HEK293 (cell line): ENCODE data around the gene ZNF337.

Source experiments
- CTCF ChIA-PET: fragments of 350-600 bp; formaldehyde crosslinking; extraction: SDS; loops from one replicate; lab custom pipeline; 2021; ENCODE audit warnings: antibody characterized with exemption; lab: Yijun Ruan, JAX
- POLR2A ChIA-PET: fragments of 300-600 bp; formaldehyde crosslinking; extraction: SDS; loops from one replicate; lab custom pipeline; 2020; ENCODE audit warnings: antibody characterized with exemption, inconsistent platforms; lab: Yijun Ruan, JAX
- H3K27ac ChIP-seq: fragments of 200-500 bp; sonication (Bioruptor generic); 2 replicates; pipeline ENCODE4 v1.5.1; 2014; ENCODE audit warnings: low read depth, low read length, control low read depth, inconsistent platforms; ENCODE audit errors: extremely low read depth
- H3K36me3 ChIP-seq, 2 experiments: fragments of 200-500 bp in 1 of 2; sonication (Bioruptor generic) in 1 of 2; 1 replicate in 1 of 2; 2 replicates in 1 of 2; pipeline ENCODE4 v1.5.1; 2014 to 2017; ENCODE audit warnings: inconsistent platforms in 2 of 2, low read length in 2 of 2; ENCODE audit not compliant: control insufficient read depth in 2 of 2, insufficient read depth in 1 of 2
- H3K4me1 ChIP-seq: fragments of 200-500 bp; sonication (Bioruptor generic); 2 replicates; pipeline ENCODE4 v1.5.1; 2014; ENCODE audit warnings: mild to moderate bottlenecking, low read length, inconsistent platforms; ENCODE audit not compliant: control insufficient read depth, insufficient read depth
- H3K4me3 ChIP-seq: 2 replicates; pipeline ENCODE4 v1.5.1; 2011; ENCODE audit warnings: low read depth, mild to moderate bottlenecking, control low read depth, low read length, moderate library complexity
- H3K9me3 ChIP-seq: fragments of 200-500 bp; sonication (Bioruptor generic); 2 replicates; pipeline ENCODE4 v1.5.1; 2014; ENCODE audit warnings: low read depth, low read length, inconsistent platforms; ENCODE audit not compliant: control insufficient read depth, insufficient read depth
- GLIS1 ChIP-seq: fragments of 450-650 bp; formaldehyde crosslinking; IDR thresholded peaks from 2 replicates; pipeline ENCODE4 v1.5.1; 2016; ENCODE audit warnings: missing biosample characterization, missing genetic modification characterization
- HOXD13 ChIP-seq: sonication (generic); formaldehyde crosslinking; IDR thresholded peaks from 2 replicates; pipeline ENCODE4 v1.8.0; 2022; ENCODE audit warnings: missing genetic modification reagents, borderline replicate concordance
- SETDB1 ChIP-seq: IDR thresholded peaks from one replicate; pipeline ENCODE4 v1.6.1; 2017; ENCODE audit warnings: mild to moderate bottlenecking, low read length, moderate library complexity, mixed read lengths; ENCODE audit not compliant: insufficient read length
- ZNF24 ChIP-seq: fragments of 450-650 bp; formaldehyde crosslinking; IDR thresholded peaks from 2 replicates; pipeline ENCODE4 v1.5.1; 2016; ENCODE audit warnings: missing biosample characterization, missing genetic modification characterization
- ZNF302 ChIP-seq: fragments of 450-650 bp; formaldehyde crosslinking; IDR thresholded peaks from 2 replicates; pipeline ENCODE4 v1.5.1; 2016; ENCODE audit warnings: missing biosample characterization, missing genetic modification characterization, low read depth
- ZNF354C ChIP-seq: fragments of 450-650 bp; formaldehyde crosslinking; IDR thresholded peaks from 2 replicates; pipeline ENCODE4 v1.5.1; 2016; ENCODE audit warnings: missing biosample characterization, missing genetic modification characterization, low read depth, borderline replicate concordance
- ZNF510 ChIP-seq: fragments of 450-650 bp; formaldehyde crosslinking; IDR thresholded peaks from 2 replicates; pipeline ENCODE4 v1.5.1; 2018; ENCODE audit warnings: mild to moderate bottlenecking, missing genetic modification characterization, missing biosample characterization; ENCODE audit not compliant: insufficient replicate concordance
- ZNF555 ChIP-seq: fragments of 450-650 bp; formaldehyde crosslinking; conservative IDR thresholded peaks from 2 replicates; pipeline ENCODE4 v1.5.1; 2017; ENCODE audit warnings: missing biosample characterization, mild to moderate bottlenecking, missing genetic modification characterization, inconsistent platforms
- ZNF600 ChIP-seq: fragments of 450-650 bp; formaldehyde crosslinking; IDR thresholded peaks from 2 replicates; pipeline ENCODE4 v1.5.1; 2016; ENCODE audit warnings: missing biosample characterization, missing genetic modification characterization
- ZNF654 ChIP-seq: fragments of 450-650 bp; formaldehyde crosslinking; IDR thresholded peaks from 2 replicates; pipeline ENCODE4 v1.5.1; 2016; ENCODE audit warnings: low read depth, missing biosample characterization, missing genetic modification characterization
- ZNF658 ChIP-seq: fragments of 450-650 bp; formaldehyde crosslinking; IDR thresholded peaks from 2 replicates; pipeline ENCODE4; 2016; ENCODE audit warnings: missing biosample characterization, missing genetic modification characterization
- ZNF664 ChIP-seq: fragments of 450-650 bp; formaldehyde crosslinking; IDR thresholded peaks from 2 replicates; pipeline ENCODE4 v1.5.1; 2016; ENCODE audit warnings: missing biosample characterization, missing genetic modification characterization
- ZNF701 ChIP-seq: fragments of 450-650 bp; formaldehyde crosslinking; IDR thresholded peaks from 2 replicates; pipeline ENCODE4 v1.5.1; 2016; ENCODE audit warnings: missing biosample characterization, missing genetic modification characterization
- ZNF791 ChIP-seq: fragments of 450-650 bp; formaldehyde crosslinking; IDR thresholded peaks from 2 replicates; pipeline ENCODE4 v1.5.1; 2016; ENCODE audit warnings: missing biosample characterization, missing genetic modification characterization
- TF ChIP-seq, protein P1 (sequence below): fragments of 450-650 bp; formaldehyde crosslinking; conservative IDR thresholded peaks from 2 replicates; pipeline ENCODE4 v1.5.1; 2016; ENCODE audit warnings: low read depth, missing biosample characterization, missing genetic modification characterization
- TF ChIP-seq, protein P2 (sequence below): fragments of 450-650 bp; formaldehyde crosslinking; IDR thresholded peaks from 2 replicates; pipeline ENCODE4 v1.5.1; 2016; ENCODE audit warnings: missing biosample characterization, missing genetic modification characterization
- TF ChIP-seq, protein P3 (sequence below): fragments of 450-650 bp; formaldehyde crosslinking; IDR thresholded peaks from 2 replicates; pipeline ENCODE4 v1.5.1; 2016; ENCODE audit warnings: missing biosample characterization, missing genetic modification characterization
- TF ChIP-seq, protein P4 (sequence below): fragments of 450-650 bp; formaldehyde crosslinking; IDR thresholded peaks from 2 replicates; pipeline ENCODE4 v1.5.0; 2017; ENCODE audit warnings: missing biosample characterization, missing genetic modification characterization, borderline replicate concordance

Gene ZNF337

DNA sequence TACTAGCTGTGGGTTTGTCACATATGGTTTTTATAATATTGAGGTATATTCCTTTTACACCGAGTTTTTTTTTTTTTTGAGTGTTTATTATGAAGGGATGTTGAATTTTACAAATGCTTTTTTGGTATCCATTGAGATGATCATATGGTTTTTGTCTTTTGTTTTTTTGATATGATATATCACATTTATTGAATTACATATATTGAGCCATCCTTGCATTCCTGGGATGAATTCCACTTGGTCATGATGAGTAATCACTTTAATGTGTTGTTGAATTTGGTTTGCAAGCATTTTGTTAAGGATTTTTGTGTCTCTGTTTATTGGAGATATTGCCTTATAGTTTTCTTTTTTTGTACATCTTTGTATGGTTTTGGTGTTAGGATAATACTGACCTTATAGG lies 3.3 kb upstream of the ZNF337 start:
- ChIA-PET POLR2A (no interaction called here), CTCF (interaction anchor here (0.7 kb wide), 1 partner anchor 464 kb away, joined by 3 read pairs; no protein-coding TSS in a partner anchor)
- H3K9me3 ChIP-seq = no peaks in the 10 kb centered on the region
- no peaks in the 10 kb centered on the region for H3K4me1 ChIP-seq
- no peaks in the 10 kb centered on the region for H3K36me3 ChIP-seq
- TF ChIP-seq HOXD13 = no peak
- peak; percentile 62 for TF ChIP-seq SETDB1
- TF ChIP-seq ZNF510 (tag by site-specific recombination) = no peak
- TF ChIP-seq GLIS1 (tag by site-specific recombination) = no peak
- TF ChIP-seq ZNF555 = no peak
- no peak for TF ChIP-seq ZNF600 (tag by site-specific recombination)
- no peak for TF ChIP-seq ZNF658 (tag by site-specific recombination)
- no peak for TF ChIP-seq ZNF701
- no peak overlapping the region for H3K27ac ChIP-seq
- no peak overlapping the region for H3K4me3 ChIP-seq

DNA sequence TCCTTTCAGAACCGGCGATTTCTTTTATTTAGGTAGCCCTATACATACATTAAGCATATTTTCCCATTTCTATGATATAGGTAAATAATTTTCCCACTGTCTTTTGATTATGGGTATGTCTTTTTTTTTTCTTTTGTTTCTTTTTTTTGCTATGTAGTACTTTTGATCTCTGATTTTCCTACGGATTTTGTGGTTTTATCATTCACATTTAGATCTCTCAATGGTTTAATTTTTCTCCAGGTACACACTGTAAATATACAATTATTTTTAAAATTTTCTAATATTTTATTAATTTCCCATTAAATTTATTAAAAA lies 436 bp upstream of the ZNF337 start:
- POLR2A ChIA-PET = no interaction called here
- no peaks in the 10 kb centered on the region for H3K9me3 ChIP-seq
- peak overlapping the region; percentile 98 for H3K4me3 ChIP-seq
- no peaks in the 10 kb centered on the region for H3K4me1 ChIP-seq
- TF ChIP-seq, protein P1, sequence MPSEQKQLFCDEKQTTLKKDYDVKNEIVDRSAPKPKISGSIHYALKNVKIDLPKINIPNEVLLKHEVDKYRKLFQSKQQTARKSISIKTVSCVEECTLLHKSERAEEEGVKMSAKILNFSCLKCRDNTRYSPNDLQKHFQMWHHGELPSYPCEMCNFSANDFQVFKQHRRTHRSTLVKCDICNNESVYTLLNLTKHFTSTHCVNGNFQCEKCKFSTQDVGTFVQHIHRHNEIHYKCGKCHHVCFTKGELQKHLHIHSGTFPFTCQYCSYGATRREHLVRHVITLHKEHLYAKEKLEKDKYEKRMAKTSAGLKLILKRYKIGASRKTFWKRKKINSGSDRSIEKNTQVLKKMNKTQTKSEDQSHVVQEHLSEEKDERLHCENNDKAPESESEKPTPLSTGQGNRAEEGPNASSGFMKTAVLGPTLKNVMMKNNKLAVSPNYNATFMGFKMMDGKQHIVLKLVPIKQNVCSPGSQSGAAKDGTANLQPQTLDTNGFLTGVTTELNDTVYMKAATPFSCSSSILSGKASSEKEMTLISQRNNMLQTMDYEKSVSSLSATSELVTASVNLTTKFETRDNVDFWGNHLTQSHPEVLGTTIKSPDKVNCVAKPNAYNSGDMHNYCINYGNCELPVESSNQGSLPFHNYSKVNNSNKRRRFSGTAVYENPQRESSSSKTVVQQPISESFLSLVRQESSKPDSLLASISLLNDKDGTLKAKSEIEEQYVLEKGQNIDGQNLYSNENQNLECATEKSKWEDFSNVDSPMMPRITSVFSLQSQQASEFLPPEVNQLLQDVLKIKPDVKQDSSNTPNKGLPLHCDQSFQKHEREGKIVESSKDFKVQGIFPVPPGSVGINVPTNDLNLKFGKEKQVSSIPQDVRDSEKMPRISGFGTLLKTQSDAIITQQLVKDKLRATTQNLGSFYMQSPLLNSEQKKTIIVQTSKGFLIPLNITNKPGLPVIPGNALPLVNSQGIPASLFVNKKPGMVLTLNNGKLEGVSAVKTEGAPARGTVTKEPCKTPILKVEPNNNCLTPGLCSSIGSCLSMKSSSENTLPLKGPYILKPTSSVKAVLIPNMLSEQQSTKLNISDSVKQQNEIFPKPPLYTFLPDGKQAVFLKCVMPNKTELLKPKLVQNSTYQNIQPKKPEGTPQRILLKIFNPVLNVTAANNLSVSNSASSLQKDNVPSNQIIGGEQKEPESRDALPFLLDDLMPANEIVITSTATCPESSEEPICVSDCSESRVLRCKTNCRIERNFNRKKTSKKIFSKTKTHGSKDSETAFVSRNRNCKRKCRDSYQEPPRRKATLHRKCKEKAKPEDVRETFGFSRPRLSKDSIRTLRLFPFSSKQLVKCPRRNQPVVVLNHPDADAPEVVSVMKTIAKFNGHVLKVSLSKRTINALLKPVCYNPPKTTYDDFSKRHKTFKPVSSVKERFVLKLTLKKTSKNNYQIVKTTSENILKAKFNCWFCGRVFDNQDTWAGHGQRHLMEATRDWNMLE (tag by site-specific recombination) = peak; percentile 14; the same call in 1 of the 2 replicates
- TF ChIP-seq, protein P2, sequence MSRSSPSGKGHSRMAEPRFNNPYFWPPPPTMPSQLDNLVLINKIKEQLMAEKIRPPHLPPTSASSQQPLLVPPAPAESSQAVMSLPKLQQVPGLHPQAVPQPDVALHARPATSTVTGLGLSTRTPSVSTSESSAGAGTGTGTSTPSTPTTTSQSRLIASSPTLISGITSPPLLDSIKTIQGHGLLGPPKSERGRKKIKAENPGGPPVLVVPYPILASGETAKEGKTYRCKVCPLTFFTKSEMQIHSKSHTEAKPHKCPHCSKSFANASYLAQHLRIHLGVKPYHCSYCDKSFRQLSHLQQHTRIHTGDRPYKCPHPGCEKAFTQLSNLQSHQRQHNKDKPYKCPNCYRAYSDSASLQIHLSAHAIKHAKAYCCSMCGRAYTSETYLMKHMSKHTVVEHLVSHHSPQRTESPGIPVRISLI (tag by site-specific recombination) = peak; percentile 31; the same call in 1 of the 2 replicates
- TF ChIP-seq ZNF654 (tag by site-specific recombination) (0 out of 2 replicates have a peak, but pooled peaks have one; percentile 4), ZNF664 (tag by site-specific recombination) (0 out of 2 replicates have a peak, but pooled peaks have one; percentile 6), ZNF302 (tag by site-specific recombination) (no peak), ZNF24 (peak; percentile 15; the same call in 1 of the 2 replicates), ZNF791 (tag by site-specific recombination) (no peak), ZNF354C (0 out of 2 replicates have a peak, but pooled peaks have one; percentile 8)
- TF ChIP-seq, protein P3, sequence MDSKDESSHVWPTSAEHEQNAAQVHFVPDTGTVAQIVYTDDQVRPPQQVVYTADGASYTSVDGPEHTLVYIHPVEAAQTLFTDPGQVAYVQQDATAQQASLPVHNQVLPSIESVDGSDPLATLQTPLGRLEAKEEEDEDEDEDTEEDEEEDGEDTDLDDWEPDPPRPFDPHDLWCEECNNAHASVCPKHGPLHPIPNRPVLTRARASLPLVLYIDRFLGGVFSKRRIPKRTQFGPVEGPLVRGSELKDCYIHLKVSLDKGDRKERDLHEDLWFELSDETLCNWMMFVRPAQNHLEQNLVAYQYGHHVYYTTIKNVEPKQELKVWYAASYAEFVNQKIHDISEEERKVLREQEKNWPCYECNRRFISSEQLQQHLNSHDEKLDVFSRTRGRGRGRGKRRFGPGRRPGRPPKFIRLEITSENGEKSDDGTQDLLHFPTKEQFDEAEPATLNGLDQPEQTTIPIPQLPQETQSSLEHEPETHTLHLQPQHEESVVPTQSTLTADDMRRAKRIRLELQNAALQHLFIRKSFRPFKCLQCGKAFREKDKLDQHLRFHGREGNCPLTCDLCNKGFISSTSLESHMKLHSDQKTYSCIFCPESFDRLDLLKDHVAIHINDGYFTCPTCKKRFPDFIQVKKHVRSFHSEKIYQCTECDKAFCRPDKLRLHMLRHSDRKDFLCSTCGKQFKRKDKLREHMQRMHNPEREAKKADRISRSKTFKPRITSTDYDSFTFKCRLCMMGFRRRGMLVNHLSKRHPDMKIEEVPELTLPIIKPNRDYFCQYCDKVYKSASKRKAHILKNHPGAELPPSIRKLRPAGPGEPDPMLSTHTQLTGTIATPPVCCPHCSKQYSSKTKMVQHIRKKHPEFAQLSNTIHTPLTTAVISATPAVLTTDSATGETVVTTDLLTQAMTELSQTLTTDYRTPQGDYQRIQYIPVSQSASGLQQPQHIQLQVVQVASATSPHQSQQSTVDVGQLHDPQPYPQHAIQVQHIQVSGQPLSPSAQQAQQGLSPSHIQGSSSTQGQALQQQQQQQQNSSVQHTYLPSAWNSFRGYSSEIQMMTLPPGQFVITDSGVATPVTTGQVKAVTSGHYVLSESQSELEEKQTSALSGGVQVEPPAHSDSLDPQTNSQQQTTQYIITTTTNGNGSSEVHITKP (tag by site-specific recombination) = peak; percentile 51; the same call in 1 of the 2 replicates
- TF ChIP-seq, protein P4, sequence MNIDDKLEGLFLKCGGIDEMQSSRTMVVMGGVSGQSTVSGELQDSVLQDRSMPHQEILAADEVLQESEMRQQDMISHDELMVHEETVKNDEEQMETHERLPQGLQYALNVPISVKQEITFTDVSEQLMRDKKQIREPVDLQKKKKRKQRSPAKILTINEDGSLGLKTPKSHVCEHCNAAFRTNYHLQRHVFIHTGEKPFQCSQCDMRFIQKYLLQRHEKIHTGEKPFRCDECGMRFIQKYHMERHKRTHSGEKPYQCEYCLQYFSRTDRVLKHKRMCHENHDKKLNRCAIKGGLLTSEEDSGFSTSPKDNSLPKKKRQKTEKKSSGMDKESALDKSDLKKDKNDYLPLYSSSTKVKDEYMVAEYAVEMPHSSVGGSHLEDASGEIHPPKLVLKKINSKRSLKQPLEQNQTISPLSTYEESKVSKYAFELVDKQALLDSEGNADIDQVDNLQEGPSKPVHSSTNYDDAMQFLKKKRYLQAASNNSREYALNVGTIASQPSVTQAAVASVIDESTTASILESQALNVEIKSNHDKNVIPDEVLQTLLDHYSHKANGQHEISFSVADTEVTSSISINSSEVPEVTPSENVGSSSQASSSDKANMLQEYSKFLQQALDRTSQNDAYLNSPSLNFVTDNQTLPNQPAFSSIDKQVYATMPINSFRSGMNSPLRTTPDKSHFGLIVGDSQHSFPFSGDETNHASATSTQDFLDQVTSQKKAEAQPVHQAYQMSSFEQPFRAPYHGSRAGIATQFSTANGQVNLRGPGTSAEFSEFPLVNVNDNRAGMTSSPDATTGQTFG (tag by site-specific recombination) = no peak
- H3K36me3 ChIP-seq = peaks cover 0 to 14% of the 10 kb centered on the region in 2 experiments; a peak in 1 of 3 replicates
- no peak overlapping the region for H3K27ac ChIP-seq
- CTCF ChIA-PET = no interaction called here
